HL-60 (cell line): Measurements from ENCODE around the gene ARF3.

Source experiments
- CTCF ChIP-seq: IDR thresholded peaks from one replicate; pipeline ENCODE4 v1.5.1; 2011; ENCODE audit warnings: low read length, control low read depth, inconsistent platforms; ENCODE audit not compliant: insufficient read depth
- GABPA ChIP-seq: IDR thresholded peaks from 2 replicates; pipeline ENCODE4 v1.6.1; 2012; ENCODE audit warnings: low read depth
- POLR2AphosphoS5 ChIP-seq: IDR thresholded peaks from 2 replicates; pipeline ENCODE4 v1.6.1; 2012; ENCODE audit warnings: low read depth
- SPI1 ChIP-seq: IDR thresholded peaks from 2 replicates; pipeline ENCODE4 v1.6.1; 2012; ENCODE audit warnings: low read depth, mild to moderate bottlenecking, borderline replicate concordance
- TF ChIP-seq, protein P1 (sequence below): IDR thresholded peaks from 2 replicates; pipeline ENCODE4 v1.6.1; 2012; ENCODE audit warnings: low read depth; ENCODE audit not compliant: insufficient replicate concordance

DNA sequence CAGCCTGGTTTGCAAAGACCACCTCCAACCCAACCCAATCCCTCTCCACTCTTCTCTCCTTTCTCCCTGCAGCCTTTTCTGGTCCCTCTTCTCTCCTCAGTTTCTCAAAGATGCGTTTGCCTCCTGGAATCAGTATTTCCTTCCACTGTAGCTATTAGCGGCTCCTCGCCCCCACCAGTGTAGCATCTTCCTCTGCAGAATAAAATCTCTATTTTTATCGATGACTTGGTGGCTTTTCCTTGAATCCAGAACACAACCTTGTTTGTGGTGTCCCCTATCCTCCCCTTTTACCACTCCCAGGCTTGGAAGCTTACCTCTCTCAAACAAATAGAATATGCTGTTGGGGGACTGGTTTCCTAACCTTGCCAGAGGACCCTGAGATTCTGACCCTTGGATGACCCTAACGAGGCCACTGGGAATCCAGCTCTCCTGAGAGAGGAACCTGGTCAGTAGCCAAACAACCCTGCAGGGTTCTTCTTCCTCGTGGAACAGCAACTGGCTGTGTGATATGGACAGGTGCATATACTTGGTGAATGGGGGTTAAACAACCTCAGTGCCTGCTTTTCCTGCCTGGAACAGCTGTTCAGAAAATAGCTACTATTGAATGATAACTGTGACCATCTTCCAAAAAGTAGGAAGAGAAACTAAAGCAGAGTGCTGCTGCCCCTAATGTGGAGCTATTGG is 25.3 kb upstream of the ARF3 start:
- TF ChIP-seq CTCF (no peak), POLR2AphosphoS5 (no peak), GABPA (no peak), SPI1 (no peak)
- TF ChIP-seq, protein P1, sequence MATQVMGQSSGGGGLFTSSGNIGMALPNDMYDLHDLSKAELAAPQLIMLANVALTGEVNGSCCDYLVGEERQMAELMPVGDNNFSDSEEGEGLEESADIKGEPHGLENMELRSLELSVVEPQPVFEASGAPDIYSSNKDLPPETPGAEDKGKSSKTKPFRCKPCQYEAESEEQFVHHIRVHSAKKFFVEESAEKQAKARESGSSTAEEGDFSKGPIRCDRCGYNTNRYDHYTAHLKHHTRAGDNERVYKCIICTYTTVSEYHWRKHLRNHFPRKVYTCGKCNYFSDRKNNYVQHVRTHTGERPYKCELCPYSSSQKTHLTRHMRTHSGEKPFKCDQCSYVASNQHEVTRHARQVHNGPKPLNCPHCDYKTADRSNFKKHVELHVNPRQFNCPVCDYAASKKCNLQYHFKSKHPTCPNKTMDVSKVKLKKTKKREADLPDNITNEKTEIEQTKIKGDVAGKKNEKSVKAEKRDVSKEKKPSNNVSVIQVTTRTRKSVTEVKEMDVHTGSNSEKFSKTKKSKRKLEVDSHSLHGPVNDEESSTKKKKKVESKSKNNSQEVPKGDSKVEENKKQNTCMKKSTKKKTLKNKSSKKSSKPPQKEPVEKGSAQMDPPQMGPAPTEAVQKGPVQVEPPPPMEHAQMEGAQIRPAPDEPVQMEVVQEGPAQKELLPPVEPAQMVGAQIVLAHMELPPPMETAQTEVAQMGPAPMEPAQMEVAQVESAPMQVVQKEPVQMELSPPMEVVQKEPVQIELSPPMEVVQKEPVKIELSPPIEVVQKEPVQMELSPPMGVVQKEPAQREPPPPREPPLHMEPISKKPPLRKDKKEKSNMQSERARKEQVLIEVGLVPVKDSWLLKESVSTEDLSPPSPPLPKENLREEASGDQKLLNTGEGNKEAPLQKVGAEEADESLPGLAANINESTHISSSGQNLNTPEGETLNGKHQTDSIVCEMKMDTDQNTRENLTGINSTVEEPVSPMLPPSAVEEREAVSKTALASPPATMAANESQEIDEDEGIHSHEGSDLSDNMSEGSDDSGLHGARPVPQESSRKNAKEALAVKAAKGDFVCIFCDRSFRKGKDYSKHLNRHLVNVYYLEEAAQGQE, result no peak
